ENCODE measurements around the gene B4GALNT4. TPM values are rescaled to one million over a fixed set of nuclear protein-coding genes. Genes with fewer than 3 reads are reported as not detected.
"Not testable (repeated sequence)": the region's sequence is repeated elsewhere in the genome, so short reads cannot be mapped to it uniquely, and the experiment has no call there.

B4GALNT4 gene
- total RNA-seq, 2 experiments from 2014 or later = 1.1 to 1.9 TPM

DNA sequence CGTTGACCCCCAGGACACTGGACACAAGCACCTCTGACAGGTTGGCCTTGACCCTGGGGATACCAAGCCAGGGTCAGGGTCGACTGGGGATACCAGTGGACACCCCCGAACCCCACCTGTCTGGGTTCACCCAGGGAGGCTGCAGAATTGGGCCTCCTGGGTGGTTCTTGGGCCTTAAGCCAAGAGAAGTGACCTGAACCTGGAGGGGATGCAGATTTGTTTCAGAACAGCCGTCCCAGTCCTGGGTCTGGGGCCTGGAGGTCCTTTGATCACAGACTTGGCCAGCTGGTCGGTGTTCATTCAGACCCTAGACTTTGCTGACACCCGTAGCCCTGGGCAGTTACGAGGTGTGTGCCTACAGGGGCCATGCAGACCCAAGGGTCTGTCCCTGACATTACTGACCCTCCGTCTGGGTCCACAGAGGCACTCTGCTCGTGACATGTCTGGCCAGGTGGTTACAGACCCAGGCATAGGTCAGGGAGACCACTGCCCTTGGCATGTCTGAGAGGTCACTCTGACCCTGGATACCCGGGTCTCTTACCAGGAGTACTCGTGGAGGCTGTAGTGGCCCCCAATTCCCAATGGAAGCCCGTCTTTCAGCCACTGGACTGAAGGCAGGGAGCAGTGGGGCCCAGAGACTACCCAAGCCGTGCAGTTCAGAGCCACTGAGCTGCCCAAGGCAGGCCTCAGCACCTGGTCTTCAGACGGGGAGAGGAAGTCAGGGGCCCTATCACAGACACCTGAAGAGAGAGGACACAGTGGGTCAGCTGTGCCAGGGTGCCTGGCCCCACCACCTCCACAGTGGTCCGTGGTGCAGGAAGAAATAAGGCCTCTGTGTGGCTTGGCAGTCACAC is 39.1 kb downstream of the B4GALNT4 start:
- no peak overlapping the region for H3K27ac Mint-ChIP-seq
- H3K36me3 Mint-ChIP-seq = no peaks in the 10 kb centered on the region
- DNase-seq = no peak

DNA sequence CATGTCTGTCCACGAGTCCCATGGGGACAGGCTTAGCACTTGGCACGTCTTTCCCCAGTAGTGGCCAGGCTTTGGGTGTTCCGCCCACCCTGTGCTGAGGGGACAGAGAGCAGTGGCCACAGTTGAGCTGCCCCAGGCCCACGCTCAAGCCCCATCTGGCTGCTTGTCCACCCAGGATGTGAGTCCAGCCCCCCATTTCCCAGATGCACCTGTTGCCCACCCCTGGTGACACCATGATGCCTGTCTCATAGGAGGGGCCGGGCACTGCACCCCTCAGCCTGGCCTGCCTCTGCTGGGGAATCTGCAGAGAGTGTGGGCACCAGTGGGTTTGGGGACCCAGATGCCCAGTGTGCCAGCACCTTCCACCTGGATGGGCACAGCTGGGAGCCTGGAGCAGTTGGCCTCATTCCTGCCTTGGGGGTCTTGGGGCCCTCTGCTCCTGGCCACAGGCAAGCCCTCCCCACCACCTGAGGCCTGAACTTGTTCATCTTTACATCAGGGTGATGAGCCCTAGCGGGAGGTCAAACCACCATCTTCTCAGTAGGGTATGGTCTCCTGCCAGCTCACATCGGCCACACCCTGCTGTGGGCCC is 39.8 kb downstream of the B4GALNT4 start:
- no peak overlapping the region for H3K4me3 Mint-ChIP-seq
- peaks cover 13% of the 10 kb centered on the region for H3K4me1 Mint-ChIP-seq
- no peaks in the 10 kb centered on the region for H3K9me3 Mint-ChIP-seq
- no peaks in the 10 kb centered on the region for H3K27me3 Mint-ChIP-seq
- no peaks in the 10 kb centered on the region for H3K36me3 Mint-ChIP-seq
- no peak for DNase-seq
- no peak overlapping the region for H3K27ac Mint-ChIP-seq

More for the DNA sequence above, 39.1 kb downstream of the B4GALNT4 start:
- Mint-ChIP-seq H3K27me3 (no peaks in the 10 kb centered on the region), H3K9me3 (no peaks in the 10 kb centered on the region), H3K4me1 (peaks cover 10% of the 10 kb centered on the region), H3K4me3 (no peak overlapping the region)

DNA sequence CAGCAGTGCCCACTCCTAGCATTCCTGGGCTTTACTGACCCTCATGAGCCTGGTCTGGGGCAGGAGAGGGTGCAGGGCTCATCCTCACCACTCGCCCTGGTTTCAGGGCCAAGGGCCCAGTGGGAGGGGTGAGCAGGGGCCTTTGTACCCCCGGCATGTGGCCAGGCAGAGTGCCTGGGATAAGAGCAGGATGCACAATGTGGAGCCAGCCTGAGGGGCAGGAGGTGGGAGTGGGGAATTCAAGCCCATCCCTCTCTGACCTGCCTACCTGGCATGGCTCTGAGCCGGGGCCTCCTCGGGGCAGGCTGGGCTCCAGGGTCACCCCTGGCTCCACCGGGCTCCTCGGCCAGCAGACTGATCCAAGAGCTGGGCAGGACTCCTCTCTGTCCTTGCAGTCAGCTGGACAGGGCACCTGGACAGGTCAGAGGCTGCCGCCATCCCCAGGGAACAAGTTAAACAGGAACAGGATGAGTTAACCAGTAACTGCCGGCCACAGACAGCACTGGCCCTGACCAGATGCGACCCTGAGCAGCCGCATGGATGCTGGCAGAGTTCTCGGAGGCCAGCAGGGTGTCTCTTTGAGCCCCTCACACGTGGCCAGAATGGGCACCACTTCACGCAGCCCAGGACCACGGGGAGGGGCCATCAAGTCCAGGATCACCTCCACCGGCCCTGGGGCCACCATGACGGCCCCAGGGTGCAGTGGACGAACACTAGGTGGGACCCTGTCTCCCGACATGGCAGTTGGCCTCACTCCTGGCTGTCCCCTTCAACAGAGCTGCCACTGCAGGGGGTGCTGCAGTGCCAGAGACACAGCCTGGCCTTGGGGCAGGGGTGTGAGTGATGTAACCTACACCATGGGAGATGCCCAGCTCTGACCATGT is 40.5 kb downstream of the B4GALNT4 start:
- Mint-ChIP-seq H3K36me3 (no peaks in the 10 kb centered on the region), H3K27me3 (no peaks in the 10 kb centered on the region), H3K4me3 (no peak overlapping the region), H3K9me3 (no peaks in the 10 kb centered on the region), H3K4me1 (peaks cover 19% of the 10 kb centered on the region), H3K27ac (no peak overlapping the region)
- DNase-seq = no peak

DNA sequence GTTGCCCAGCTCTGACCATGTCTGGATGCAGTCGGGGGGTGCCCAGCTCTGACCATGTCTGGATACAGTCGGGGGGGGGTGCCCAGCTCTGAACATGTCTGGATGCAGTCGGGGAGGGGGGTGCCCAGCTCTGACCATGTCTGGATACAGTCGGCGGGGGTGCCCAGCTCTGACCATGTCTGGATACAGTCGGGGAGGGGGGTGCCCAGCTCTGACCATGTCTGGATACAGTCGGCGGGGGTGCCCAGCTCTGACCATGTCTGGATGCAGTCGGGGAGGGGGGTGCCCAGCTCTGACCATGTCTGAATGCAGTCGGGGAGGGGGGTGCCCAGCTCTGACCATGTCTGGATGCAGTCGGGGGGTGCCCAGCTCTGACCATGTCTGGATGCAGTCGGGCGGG is 41.4 kb downstream of the B4GALNT4 start:
- H3K27ac Mint-ChIP-seq, DNase-seq: not testable (repeated sequence)
- H3K4me1 Mint-ChIP-seq = peaks cover 23% of the 10 kb centered on the region

DNA sequence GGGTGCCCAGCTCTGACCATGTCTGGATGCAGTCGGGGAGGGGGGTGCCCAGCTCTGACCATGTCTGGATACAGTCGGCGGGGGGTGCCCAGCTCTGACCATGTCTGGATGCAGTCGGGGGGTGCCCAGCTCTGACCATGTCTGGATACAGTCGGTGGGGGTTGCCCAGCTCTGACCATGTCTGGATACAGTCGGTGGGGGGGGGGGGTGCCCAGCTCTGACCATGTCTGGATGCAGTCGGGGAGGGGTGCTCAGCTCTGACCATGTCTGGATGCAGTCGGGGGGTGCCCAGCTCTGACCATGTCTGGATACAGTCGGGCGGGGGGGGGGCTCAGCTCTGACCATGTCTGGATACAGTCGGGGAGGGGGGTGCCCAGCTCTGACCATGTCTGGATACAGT is 42.2 kb downstream of the B4GALNT4 start:
- DNase-seq, H3K4me3 Mint-ChIP-seq, H3K27ac Mint-ChIP-seq, H3K27me3 Mint-ChIP-seq, H3K36me3 Mint-ChIP-seq, H3K9me3 Mint-ChIP-seq: not testable (repeated sequence)
- H3K4me1 Mint-ChIP-seq = peaks cover 28% of the 10 kb centered on the region

More for the DNA sequence above, 41.4 kb downstream of the B4GALNT4 start:
- not testable (repeated sequence) for H3K27me3 Mint-ChIP-seq, H3K9me3 Mint-ChIP-seq, H3K36me3 Mint-ChIP-seq, H3K4me3 Mint-ChIP-seq

DNA sequence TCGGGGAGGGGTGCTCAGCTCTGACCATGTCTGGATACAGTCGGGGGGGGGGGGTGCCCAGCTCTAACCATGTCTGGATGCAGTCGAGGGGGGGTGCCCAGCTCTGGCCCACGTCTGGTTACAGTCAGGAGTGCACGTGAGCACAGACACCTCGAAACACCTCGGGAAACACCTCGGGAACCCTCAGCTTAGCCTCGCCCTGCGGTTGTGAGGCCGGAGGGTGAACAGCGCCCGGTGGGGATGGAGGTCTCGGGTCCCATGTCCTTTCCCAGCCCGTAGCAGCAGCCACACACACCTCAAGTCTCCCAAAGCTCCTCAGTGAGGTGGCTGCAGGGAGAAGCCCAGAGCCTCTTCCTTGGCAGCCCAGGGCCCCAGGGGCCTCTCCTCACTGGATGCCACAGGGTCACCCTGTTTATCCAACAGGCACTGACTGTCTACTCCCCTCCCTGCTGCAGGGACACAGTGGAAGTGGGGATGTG is 43.4 kb downstream of the B4GALNT4 start:
- Mint-ChIP-seq H3K4me3 (no peak overlapping the region), H3K36me3 (no peaks in the 10 kb centered on the region), H3K27ac (no peak overlapping the region), H3K9me3 (no peaks in the 10 kb centered on the region), H3K4me1 (peaks cover 27% of the 10 kb centered on the region), H3K27me3 (no peaks in the 10 kb centered on the region)
- no peak for DNase-seq

DNA sequence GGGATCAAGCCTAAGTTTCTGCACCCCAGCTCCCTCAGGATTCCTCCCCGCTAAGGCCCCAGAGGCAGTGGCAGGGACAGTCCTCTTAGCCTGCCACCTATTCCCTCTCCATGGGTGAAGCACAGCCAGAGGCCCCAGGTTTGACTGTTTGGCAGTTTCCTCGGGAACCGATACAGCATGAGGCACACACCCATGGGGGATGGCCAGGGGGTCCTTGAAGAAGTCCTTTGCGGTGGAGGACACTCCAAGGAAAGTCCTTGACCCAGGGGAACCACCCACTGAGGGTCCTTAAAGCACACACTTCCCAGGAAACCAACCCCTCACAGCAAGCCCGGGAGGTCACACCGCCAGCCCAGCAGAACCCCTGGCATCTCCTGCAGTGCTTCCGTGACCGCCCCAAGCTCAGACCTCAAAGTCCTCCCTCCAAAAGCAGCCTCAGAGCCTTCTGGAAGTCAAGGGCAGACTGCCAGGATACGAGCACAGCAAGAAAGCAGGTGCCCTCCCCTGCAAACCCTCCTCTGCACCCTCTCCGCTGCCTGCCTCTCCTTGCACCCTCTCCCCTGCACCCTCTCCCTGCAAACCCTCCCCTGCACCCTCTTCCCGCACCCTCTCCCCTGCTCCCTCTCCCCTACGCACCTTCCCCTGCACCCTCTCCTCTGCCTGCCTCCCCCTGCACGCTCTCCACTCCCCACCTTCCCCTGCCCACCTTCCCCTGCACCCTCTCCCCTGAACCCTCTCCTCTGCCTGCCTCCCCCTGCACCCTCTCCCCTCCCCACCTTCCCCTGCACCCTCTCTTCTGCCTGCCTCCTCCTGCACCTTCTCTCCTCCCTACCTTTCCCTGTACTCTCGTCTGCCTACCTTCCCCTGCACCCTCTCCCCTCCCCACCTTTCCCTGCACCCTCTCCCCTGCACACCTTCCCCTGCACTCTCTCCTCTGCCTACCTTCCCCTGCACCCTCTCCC is 44.1 kb downstream of the B4GALNT4 start:
- peak overlapping the region; percentile 11 for H3K4me3 Mint-ChIP-seq
- H3K36me3 Mint-ChIP-seq = no peaks in the 10 kb centered on the region
- H3K27me3 Mint-ChIP-seq = no peaks in the 10 kb centered on the region
- H3K27ac Mint-ChIP-seq = no peak overlapping the region
- no peaks in the 10 kb centered on the region for H3K9me3 Mint-ChIP-seq
- peaks cover 25% of the 10 kb centered on the region for H3K4me1 Mint-ChIP-seq
- DNase-seq = no peak

DNA sequence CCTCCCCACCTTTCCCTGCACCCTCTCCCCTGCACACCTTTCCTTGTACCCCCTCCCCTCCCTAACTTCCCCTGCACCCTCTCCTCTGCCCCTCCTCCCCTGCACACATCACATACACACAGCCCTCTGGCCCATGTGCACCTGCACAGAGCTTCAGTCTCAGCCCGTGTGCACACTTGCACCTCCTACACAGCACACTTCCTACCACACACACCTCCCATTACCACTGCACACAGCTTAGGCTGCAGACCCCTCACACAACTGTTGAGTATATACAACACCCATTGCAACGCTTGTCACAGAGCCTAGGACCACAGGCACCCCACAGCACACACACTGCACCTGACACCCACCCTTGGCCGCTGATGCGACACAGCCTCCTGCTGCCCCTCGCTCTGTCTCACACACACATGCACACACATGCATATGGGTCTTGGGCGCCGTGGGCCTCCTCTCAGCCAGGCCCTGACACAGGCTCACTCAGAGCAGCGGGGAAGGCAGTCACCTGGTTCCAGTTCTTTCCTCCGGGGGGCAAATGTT is 45.1 kb downstream of the B4GALNT4 start:
- no peaks in the 10 kb centered on the region for H3K27me3 Mint-ChIP-seq

DNA sequence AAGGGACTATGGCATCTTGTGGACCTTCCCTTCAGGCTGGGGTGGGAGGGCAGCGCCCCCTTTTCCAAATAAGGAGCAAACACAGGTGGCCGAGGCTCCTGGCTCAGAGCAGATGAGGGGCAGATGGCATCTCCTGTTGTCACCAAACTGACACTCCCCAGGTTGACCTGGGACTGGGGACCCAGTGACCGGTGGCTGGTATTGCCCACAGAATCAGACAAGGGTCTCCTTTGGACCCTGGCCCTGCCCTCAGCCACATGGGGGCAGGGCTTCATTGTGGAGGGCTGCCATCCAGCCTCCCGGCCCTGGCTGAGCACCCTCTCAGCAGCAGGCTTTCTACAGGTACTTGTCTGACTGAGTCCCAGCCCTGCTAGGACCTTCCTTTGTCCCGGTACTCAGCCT is 46.3 kb downstream of the B4GALNT4 start:
- Mint-ChIP-seq H3K36me3 (no peaks in the 10 kb centered on the region), H3K27ac (peak overlapping the region; percentile 65), H3K9me3 (no peaks in the 10 kb centered on the region), H3K4me1 (peaks cover 25% of the 10 kb centered on the region), H3K4me3 (peak overlapping the region; percentile 76), H3K27me3 (no peaks in the 10 kb centered on the region)
- DNase-seq = no peak

More for the DNA sequence above, 45.1 kb downstream of the B4GALNT4 start:
- H3K4me1 Mint-ChIP-seq = peaks cover 25% of the 10 kb centered on the region
- peak overlapping the region; percentile 65 for H3K27ac Mint-ChIP-seq
- no peak for DNase-seq
- peak overlapping the region; percentile 76 for H3K4me3 Mint-ChIP-seq
- H3K9me3 Mint-ChIP-seq = no peaks in the 10 kb centered on the region
- no peaks in the 10 kb centered on the region for H3K36me3 Mint-ChIP-seq

DNA sequence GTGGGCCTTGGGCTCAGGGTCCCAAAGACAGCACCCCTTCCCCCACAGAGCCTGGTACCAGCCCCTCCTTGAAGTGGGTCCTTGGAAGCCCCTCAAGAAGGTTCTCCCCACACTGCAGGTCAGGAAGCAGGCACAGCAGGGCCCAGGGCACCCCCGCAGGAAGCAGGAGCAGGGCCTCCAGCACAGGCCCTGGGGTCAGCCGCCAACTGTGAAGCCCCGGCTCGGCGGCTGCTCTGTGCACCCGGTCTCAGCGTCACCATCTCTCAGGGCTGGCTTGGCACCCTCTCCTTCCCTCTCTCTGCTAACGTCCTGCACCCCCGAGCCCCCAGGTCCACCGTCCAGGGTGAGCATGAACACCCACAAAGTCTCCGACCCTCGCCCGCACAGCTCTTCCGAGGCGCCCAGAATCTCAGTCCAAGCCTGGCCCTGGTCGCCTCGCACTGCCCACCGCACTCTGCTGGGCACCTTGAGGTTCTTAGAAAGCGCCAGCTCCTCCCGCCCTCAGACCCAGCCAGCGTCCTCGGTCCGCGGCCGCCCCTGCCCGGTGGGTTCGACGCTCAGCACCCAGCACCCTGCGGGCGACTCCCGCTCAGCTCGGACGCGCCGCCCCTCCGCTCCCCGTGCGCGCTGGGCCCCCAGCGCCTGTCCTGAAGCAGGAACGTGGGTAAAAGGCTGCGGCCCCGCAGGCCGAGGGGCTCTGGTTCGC is 46.9 kb downstream of the B4GALNT4 start:
- H3K4me1 Mint-ChIP-seq = peaks cover 25% of the 10 kb centered on the region
- no peaks in the 10 kb centered on the region for H3K9me3 Mint-ChIP-seq

DNA sequence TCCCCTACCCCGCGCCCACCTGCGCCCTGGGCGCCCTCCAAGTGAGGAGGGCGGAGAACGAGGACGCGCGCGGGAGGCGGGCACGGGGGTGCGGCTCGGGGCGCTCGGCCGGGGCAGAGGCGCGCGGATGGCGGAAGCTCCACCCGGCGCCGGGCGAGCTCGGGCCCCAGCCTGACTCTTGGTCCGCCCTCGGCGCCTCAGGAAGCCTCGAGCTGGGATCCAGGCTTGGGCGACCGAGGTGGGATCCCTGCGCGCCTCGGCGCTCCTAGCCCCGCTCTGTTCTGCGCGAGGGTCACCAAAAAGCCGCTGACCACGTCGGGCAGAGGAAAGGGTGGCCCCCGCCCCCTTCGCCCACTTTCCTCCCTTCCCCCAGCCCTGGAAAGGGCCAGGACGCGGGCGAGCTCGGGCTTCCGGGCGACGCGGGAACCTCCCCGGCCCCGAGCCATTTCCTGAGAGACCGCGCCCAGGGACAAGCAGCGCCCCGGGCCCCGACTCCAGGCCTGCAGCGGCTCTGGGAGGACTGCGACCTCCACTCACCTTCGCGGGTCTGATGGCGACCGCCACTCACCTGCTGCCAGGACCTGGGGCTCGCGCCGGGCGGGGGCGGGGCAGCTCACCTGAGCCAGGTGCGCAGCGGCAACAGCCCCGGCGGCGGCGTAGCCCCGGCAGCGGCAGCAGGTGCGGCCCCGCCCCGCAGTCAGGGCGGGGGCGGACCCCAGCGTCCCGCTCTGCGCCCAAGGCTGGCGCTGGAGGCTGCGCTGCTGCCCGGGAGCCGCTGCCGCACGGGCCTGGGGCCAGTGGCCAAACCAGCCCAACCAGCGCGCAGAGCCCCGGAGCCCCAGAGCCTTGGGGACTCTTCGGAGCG is 47.7 kb downstream of the B4GALNT4 start:
- no peaks in the 10 kb centered on the region for H3K9me3 Mint-ChIP-seq
- H3K27me3 Mint-ChIP-seq = no peaks in the 10 kb centered on the region
- peak; percentile 60 for DNase-seq
- no peak overlapping the region for H3K27ac Mint-ChIP-seq
- H3K36me3 Mint-ChIP-seq = no peaks in the 10 kb centered on the region
- H3K4me3 Mint-ChIP-seq = peak overlapping the region; percentile 76
- peaks cover 25% of the 10 kb centered on the region for H3K4me1 Mint-ChIP-seq

More for the DNA sequence above, 46.9 kb downstream of the B4GALNT4 start:
- Mint-ChIP-seq H3K27ac (peak overlapping the region; percentile 65), H3K36me3 (no peaks in the 10 kb centered on the region), H3K27me3 (no peaks in the 10 kb centered on the region), H3K4me3 (peak overlapping the region; percentile 76)
- DNase-seq = no peak

DNA sequence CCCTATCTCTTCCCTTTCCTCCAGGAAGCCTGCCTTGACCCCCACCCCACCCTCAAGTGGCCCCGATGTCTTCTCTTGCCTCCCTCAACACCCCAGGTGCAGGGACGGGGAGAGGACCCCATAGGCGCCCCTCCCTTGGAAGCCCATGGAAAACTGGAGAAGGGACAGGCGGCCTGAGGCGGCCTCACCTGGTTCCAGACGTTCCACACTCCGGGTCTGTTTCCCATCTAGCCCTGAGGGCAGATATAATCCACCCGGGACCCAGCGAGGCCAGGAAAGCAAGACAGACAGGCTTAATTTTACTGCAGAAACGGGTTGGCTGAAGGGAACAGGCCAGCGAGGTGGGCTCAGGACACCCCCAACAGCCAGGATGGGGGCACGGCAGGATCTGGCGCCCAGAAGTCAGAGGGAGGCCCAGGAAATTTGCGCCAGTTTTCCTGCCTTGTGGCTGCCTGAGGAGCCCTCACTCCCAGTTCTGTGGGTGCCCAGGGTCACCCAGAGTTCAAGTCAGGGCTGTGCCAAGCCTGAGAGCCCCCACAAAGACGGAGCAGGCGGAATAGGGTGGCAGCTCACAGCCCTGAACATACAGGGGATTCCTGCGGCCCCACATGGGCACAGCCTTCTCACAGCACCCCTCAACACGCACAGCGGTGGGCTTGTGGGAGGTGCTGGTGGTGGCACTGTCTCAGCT is 48.5 kb downstream of the B4GALNT4 start:
- no peak overlapping the region for H3K27ac Mint-ChIP-seq
- H3K27me3 Mint-ChIP-seq = no peaks in the 10 kb centered on the region
- no peaks in the 10 kb centered on the region for H3K9me3 Mint-ChIP-seq
- peak overlapping the region; percentile 70 for H3K4me3 Mint-ChIP-seq
- H3K36me3 Mint-ChIP-seq = peaks cover under 1% of the 10 kb centered on the region
- H3K4me1 Mint-ChIP-seq = peaks cover 25% of the 10 kb centered on the region
- no peak for DNase-seq

Measured in activated naive CD8-positive, alpha-beta T cell treated with anti-CD3 and anti-CD28 coated beads for 36 hours (primary cell).